Activated CD4-positive, alpha-beta T cell treated with anti-CD3 and anti-CD28 coated beads for 24 hours (primary cell): ENCODE measurements around the gene SLC16A8.
"Not testable (repeated sequence)": the region's sequence is repeated elsewhere in the genome, so short reads cannot be mapped to it uniquely, and the experiment has no call there.

Experiments used
- DNase-seq, 2 donors: peaks; one replicate each; pipeline ENCODE4 v3.0.0-alpha.2; 2020; ENCODE audit warnings: low read depth in 2 of 2

Gene SLC16A8

DNA sequence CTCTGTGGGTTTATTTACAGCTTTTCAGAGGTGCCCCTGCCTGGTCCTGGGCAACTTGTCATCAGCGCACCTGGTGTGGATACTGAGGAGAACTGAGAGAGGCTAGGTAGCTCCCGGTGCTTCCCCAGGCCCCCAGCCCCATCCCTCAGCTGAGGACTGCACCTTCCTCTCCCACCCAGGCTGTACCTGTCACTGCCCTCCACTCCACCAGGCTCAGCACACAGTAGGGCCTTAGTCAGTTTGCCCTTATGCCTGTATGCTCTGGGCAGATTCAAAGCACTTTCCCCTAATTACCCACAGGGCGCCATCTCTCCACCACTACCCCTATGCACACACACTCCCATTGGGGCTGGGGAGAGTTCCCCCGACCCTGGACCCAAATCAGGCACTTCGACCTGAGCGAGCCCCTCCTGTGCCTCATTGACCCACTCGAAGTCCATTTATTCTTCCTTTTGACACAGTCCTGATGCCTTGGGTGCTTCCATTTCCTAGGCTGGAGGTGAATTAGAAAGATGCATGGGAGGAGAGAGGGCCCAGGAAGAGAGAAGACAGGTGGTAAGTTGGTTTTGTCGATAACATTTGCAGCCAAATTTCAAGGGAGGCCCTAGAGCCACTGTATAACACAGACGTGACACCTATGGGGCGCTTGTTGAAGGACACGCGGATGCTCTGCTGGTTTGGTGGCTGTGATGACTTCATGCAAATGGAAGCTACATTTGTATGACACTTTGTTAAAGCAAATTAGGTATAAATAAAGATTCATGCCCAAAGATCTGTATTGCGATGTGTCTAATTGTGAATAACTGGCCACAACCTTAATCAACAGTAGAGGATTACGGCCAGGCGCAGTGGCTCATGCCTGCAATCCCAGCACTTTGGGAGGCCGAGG is 40.6 kb downstream of the SLC16A8 start:
- DNase-seq = no peak

- no peak for DNase-seq
Measured at GRCh38 chr22:38042488-38042790, 41.5 kb downstream of the SLC16A8 start.

GRCh38 chr22:38041760-38042487 is 42.1 kb downstream of the SLC16A8 start:
- DNase-seq = no peak

DNA sequence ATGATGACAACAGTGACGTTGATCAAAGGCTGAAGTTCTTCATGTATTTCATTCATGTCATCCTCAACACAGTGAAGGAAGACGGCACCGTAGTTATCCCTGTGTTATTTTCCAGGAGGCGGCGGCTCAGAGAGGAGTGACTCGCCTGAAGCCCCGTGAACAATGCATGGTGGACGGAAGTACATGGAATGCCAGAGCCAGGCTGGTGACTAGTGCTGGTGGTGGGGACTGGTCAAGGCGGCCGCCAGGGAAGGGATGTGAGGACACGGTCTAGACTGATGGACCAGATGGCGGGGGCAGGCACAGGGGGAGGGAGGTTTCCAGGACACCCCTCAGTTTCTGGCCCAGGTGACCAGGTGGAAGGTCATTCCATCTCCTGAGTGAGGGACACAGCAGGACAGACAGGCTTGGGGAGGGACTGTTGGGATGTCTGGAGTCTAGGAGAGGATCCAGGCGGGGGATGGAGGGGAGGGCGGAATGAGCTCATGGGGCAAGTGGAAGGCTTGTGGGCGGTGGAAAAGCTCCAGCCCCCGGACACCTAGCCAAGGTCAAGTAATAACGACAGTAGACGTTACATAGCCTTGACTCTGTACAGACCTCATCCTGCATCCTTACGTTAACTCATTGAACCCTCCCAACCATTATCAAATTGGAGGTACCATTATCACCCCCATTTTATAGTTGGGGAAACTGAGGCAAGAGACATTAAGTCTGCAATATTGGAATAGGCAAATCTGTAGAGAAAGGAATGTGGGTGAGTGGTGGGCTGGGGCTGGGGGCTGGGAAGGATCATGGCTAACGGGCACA is 42.8 kb downstream of the SLC16A8 start:
- no peak for DNase-seq

GRCh38 chr22:38038890-38039812 is 44.8 kb downstream of the SLC16A8 start:
- no peak for DNase-seq

DNA sequence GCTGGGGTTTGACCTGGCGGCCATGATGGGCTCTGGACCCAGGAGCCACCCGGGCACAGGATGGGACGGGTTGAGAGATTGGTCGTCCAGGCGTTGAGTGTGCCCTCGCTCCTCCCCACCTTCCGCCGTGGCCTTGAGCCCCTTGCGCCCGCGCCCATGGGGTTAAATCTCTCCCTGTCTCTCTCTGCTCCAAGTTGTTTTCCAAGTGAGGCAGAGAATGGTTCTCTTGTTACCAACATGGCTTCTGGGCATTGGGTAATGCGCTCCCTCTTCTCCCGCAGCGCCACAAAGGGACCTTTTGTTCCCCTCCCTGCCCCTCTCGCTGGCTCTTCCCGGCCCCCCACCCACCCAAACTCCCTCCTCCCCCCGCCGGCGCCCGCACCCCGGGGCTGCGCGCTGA is 45.6 kb downstream of the SLC16A8 start:
- no peak for DNase-seq

- DNase-seq = not testable (repeated sequence)
Measured at GRCh38 chr22:38037367-38038150, 46.4 kb downstream of the SLC16A8 start.

DNA sequence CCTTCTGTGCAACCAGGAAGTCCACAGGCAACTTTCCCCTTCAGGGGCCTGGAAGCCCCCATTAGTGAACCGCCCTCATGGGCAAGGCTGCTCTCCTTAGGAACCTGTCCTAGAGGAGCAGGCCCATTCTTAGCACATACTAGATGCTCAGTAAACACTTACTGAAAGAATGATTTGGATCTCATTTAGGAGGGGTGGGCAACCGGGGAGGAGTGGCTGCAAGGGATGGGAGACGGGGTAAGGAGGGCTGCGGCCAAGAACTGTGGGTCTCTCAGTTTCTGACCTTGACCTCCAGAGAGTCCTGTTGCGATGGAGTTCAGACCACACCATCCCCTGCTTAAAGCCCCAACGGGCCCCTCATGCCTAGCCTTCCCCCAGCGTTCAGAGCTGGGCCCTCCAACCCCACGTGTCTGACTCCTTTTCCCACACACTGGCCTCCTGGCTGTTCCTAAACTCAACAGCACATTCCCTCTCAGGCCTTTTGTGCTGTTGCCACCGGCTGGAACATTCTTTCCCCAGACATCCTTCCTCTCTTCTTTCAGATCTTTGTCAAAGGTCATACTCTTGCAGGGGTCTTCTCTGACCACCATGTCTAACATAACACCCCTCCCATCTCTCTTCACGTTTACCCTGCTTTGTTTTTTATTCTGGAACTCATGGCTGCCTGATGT is 47.5 kb downstream of the SLC16A8 start:
- no peak for DNase-seq

DNA sequence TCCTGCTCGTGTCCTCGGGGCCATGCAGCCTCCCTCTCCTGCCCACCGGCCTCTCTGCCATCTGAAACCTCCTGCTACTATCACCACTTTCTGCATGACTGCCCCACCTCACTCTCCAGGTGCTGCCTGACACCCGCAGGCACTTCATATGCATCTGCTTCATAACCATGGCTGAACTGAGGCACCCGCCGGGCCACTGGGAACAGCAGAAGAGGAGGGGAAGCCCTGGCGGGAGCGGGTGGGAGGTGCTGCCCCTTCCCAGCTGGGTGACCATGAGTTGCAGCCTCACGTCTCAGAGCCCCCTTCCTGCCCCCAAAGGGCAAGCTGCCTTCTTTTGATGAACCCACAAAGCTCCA is 48.5 kb downstream of the SLC16A8 start:
- DNase-seq = no peak

DNA sequence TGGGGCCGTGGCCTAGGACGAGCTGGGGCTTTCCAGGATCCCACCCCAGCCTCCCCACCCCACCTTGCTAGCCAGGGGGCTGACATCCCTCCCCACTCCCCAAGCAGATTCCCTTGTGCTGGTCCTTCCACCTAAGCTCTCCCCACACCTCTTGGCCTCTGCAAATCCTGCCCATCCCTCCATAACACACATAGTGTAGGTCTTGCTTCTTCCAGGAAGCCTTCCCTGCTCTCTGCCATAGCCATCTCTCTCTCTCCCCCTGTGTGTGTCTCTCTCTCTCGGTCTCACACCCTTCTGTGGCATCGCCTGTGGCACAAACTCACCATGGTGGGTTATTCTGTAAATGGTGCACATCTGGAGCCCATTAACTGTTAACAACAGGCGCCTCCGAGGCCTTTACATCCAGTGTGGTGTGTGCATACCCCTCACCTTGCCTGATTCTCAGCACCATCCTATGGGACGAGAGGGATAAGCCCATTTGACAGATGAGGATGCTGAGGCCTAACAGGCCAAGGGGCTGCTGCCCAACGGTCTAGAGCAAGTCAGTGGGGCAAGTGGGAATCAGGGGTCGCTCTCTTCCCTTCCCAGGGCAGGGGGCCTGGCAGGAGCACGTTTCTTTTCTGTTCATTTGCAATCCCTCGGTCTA is 49.0 kb downstream of the SLC16A8 start:
- no peak for DNase-seq

- no peak for DNase-seq
Measured at GRCh38 chr22:38034278-38034882, 49.6 kb downstream of the SLC16A8 start.

DNA sequence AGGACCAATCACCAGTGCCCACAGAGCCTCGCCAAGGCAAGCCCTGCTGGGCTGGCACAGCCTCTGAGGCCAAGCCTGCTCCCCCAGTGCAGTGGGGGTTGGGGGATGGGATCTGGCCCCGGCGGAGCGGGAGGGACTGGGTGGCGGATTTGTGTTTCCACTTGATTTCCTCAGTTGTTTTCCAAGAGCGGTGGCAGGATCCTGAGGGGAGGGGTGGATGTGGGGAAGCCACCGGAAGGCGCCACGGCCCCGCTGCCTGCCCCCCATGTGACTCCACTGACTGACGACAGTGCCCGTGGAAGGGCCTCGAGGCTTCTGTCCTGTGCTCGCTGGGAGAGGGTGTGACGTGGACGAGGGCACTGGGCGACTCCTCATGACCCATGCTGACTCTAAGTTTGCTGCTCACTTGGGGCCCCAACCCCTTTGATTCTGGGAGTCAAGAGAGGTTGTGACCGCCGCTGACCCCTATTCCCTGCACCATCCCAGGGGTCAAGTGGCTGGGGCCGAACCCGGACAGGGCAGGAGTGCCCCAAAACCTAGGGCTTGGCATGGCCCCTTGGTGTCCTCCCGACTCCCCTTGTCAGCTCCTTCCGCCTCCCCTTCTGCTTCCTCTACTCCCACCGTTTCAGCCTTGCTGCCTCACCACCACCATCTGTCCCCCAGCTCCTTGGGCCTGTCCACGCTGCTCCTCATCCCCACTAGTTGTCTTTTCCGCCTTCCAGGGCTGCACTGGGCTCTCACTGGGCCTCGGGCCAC is 50.3 kb downstream of the SLC16A8 start:
- no peak for DNase-seq

DNA sequence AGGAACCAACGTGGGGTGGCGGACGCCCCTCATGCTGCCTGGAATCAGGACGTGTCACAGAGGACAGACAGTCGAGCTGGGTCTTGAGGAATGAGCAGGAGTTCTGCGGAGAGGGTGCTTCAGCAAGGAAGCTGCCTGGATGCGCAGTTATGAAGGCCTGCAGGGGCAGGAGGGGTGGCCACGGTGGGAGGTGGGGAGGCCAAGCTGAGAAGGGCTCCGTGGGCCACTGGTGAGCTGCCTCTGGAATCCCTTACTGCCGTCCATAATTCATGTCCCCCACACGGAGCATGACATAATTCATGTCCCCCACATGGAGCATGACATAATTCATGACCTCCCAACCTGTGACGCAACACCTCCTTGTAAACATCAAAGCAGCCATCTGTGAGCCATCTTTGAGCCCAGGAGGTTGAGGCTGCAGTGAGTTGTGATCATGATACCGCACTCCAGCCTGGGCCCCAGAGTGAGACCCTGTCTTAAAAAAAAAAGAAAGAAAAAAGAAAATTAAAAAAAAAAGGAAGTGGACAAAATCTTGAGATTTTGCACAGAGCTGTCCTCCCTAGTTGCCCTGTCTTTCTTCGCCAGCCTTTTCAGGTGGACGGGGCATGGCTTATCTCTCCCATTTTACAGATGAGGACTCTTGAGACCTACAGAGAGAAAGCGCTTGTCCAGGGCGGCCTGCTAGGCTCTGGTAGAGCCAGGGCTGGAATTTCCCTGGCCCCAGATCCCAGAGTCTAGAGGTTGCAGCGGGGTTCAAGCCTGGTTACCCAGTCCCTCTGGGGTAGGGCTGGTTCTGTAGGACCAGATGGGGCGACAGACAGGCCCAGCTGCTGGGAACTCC is 51.1 kb downstream of the SLC16A8 start:
- no peak for DNase-seq

DNA sequence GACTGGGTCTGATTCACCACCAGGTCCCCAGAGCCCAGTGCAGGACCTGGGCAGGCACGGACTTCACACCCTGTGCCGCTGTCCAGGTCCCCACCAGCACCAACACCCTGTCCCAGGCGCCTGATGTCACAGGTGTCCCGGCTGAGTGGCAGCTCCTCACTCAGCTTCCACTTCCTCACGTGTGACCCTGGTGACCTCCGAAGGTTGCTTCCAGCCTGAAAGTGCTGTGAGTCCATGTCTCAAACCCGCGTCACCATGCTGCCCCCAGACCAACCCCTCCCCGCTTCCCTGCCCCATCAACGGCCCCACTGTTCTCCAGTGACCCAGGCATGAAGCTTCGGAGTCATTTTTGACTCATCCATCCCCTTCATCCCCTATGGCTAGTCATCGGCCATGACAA is 52.5 kb downstream of the SLC16A8 start:
- no peak for DNase-seq

GRCh38 chr22:38030311-38031133 is 53.5 kb downstream of the SLC16A8 start:
- DNase-seq = no peak

DNA sequence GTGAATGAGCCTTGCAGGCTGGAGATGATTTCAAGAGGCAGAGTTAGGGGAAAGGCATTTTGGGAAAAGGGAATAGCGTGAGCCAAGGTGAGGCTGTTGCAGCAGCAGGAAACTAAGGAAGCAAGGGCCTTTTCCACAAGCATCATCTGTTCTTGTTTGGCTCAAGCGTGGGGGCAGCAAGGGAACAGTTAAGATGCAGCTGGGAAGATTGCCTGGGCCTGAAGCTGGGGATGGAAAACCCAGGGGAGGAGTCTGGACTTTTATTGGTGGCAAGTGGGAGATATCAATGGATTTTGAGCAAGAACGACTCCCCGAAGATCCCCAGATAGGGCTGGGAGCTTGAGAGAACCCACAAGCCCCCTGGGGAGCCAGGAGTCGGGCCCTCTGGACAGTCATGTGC is 54.1 kb downstream of the SLC16A8 start:
- DNase-seq = no peak

DNA sequence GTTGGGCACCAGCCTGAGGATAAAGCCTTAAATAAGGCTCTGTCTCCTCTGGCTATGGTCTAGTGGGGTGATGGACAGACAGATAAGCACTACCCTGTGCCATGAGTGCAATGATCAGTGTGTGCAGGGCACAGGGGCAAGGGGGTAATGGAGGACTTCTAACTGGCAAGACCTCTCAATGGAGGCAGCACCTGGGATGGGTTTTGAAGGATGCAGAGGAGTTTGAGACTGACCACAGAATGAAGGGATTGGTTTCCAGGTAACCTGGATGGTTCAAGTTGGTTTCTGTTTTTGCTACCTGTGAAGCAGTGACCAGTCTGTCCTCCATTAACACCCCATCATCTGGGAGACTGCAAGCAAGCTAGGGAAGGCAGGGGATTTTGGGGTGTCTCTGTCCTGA is 54.6 kb downstream of the SLC16A8 start:
- DNase-seq = no peak
